HG02943 (cell line): ENCODE data around the gene DLD.
"Not testable (repeated sequence)": the region's sequence is repeated elsewhere in the genome, so short reads cannot be mapped to it uniquely, and the experiment has no call there.

Source experiments
- ATAC-seq: cut with Tn5 transposase; IDR thresholded peaks from one replicate; pipeline ENCODE4 v1.9.1; 2021; ENCODE audit warnings: mild to moderate bottlenecking, low read depth, moderate library complexity; ENCODE audit not compliant: unreplicated experiment

The DLD gene

DNA sequence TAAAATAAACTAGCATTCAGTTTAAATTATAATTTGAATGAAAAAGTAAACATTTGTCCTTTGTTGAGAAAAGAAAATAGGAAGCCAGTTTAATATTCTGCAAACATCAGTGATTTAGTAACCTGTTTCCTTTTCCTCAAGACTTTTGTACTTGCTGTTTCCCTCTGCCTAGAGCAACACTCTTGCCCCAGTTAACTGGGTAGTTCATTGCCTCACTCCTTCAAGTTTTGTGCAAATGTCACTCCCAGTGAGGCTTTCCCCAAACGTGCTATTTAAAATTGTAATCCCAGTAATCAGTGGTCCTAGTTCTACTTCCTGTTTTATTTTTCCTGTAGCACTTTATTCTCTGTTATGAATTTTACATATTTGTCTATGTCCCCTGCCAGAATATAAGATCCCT lies 23.8 kb downstream of the DLD start:
- no peak for ATAC-seq

- no peak for ATAC-seq
Observed at GRCh38 chr7:107915541-107915940, 24.6 kb downstream of the DLD start.

GRCh38 chr7:107917763-107918651 lies 27.0 kb downstream of the DLD start:
- peak; percentile 94 for ATAC-seq

DNA sequence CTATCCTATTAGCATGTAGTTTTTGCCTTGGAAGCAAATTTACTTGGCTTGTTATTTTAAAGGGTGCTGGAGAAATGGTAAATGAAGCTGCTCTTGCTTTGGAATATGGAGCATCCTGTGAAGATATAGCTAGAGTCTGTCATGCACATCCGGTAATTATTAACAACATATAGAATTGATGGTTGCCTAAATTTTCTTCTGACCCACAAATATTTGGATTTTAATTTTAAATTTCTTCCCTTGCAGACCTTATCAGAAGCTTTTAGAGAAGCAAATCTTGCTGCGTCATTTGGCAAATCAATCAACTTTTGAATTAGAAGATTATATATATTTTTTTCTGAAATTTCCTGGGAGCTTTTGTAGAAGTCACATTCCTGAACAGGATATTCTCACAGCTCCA lies 28.0 kb downstream of the DLD start:
- ATAC-seq = no peak

DNA sequence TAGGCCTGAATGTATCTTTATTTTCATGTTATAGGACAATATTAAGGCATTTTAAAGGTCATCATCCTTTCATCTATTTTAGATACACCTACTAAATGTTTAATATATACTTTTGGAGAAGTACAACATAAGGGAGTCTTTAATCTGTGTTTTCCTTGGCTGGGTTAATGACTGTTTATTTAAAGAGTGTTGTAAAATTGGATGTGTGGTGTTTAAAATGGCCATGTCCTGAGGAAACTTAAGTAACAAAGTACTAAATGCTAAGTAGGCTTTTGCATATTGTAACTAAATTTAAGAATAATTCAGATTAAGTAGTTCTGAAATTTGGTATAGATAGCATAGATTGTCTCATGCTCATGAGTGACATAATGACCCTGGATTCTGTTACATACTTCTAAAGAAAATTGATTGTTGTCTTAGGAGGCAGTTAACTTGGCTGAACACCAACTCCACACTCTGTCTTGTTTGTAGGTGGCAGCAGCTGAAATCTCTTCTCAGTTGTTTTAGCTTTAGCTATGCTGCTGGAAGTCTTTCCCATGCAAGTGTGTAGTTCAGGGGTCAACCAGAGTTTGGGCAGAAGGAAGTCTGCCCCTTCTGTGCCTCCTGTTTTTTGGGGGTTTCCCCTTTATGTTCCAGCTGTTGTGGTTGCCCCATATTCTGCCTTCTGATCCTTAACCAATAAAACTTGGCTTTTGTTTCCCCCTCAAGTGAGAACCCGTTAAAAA lies 29.2 kb downstream of the DLD start:
- ATAC-seq = no peak

DNA sequence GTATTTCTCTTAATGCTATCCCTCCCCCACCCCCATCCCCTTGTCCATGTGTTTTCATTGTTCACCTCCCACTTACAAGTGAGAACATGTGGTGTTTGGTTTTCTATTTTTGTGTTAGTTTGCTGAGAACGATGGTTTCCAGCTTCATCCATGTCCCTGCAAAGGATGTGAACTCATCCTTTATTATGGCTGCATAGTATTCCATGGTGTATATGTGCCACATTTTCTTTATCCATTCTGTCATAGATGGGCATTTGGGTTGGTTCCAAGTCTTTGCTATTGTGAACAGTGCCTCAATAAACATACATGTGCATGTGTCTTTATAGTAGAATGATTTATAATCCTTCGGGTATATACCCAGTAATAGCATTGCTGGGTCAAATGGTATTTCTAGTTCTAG lies 30.8 kb downstream of the DLD start:
- ATAC-seq = not testable (repeated sequence)

DNA sequence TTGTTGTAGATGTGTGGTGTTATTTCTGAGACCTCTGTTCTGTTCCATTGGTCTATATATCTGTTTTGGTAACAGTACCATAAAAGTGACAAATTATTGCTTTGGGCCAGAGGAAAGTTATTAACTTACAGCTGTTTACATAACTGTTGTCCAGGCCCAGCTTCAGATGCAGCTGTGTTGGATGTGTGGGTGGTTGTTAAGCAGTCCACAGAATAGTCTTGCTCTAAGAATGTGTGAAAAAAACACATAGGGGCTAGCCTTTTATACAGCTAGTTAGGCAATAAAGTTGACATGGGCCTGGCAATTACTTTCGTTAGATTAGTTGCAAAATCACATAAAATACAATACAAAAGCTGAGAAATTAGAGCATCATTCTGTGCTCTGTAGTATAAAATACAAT lies 31.9 kb downstream of the DLD start:
- ATAC-seq = no peak

GRCh38 chr7:107924841-107925504 lies 34.0 kb downstream of the DLD start:
- peak; percentile 88 for ATAC-seq

DNA sequence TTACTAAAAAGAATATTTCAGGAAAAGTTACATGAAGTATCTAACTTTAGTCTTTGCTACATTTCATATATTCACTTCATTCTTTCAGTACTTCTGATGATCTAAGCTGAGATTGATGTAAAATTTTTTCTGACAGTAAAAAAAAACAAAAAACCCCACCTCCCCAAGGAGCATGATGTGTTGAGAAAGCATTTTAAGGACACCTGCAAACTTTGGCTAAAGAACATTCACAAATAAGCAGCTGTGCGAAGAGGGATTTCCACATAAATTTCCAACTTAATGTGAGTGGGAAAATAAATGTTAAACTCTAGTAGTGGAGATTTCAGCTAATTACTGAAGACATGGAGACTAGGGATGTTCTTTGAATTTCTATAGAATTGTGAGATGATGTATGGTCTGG lies 35.5 kb downstream of the DLD start:
- no peak for ATAC-seq

DNA sequence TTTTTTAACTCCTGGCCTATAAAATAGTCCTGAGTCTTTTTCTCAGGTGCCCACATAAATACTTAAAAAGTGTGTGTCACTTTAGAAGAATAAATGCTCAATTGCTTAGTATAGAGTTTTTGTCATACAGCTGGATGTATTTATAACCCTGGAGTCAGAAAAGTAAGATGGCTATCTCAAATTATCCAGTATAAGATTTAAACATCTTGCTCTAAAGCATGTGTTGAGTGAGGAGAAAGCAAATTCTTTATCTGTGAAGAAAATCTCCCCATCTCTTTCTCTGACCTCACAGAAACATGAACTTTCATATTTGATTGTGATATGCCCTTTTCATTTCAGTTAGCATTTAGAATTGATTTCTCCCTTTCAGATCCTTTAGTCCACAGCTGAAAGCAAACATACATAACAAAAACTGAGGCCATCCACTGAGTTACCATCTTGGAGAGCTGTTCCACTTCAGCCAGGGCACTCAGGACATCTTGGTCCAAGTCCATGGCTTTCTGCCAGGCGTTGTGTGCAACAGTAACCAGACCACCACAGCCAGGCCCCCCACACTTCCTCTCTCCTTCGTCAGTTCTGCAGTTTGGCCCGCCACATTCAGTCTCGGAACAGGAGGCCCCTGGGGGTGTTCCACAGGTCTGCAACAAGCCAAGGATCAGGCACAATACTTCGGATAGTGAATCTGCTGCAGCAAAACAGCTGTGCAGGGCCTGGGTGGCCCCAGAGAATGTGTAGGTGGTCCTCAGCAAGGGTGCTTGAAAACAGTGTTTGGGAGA lies 40.9 kb downstream of the DLD start:
- ATAC-seq = no peak

- ATAC-seq = no peak
Observed at GRCh38 chr7:107932805-107933204, 41.8 kb downstream of the DLD start.

DNA sequence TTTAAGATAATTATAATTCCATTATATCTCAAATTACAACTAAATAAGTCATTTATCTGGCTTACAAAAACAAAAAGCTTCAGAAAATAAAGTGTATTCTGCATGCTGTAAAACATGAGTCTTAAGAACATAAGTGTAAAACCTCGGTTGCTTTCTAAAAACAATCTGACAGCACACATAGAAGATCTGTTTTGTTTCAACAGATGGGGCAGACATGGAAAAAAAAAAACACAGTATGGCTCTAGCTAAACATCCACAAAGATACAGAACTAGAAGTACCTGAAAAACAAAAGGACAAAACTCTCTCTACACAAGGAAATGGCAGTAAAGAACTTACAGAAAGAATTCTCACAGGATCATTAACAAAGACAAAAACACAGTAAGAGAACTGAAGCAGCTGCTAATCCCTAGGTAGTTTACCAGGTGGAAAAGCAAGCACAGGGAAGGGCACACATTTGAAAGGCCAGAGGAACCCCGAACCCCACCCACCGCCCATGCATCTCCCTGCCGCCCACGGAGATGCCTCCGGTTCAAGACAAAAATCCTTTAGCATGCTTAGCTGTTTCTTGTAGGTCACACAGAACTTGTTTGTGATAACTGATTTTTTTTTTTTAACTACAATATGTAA lies 42.5 kb downstream of the DLD start:
- no peak for ATAC-seq

DNA sequence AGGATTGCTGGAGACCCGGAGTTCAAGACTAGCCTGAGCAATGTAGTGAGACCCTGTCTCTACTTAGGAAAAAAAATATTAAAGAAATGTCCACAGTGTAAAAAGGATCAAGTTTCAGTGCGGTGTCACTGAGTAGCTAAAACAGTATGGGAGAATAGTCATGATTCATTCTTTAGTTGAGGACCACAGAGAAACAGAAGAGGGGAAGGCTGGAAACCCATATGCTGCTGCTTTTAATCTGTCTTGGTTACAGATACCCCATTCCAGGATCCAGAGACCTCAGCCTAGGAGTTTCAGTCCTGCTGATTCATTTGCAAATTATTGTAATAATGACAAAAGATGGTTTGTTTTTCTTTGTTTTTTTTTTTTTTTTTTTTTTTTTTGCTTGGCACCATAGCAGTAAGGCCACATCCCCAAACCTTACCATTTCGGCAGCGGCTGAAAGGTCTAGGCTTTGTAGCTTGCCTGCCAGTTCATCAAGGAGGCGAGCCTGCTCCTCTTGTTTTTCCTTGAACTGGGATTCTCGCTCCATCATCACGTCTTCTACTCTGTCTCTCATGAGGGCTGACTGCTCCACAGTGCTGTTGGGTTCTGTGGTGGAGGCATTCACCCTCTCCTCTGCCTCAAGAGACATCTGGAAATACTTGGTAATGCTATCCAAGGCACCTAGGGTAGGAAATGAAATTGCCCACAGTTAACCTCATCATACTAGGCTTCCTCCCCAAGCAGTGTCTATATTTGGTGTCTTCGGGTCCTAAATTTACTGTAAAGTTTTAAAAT lies 44.2 kb downstream of the DLD start:
- ATAC-seq = no peak

- ATAC-seq = no peak
Observed at GRCh38 chr7:107936312-107936711, 45.3 kb downstream of the DLD start.

DNA sequence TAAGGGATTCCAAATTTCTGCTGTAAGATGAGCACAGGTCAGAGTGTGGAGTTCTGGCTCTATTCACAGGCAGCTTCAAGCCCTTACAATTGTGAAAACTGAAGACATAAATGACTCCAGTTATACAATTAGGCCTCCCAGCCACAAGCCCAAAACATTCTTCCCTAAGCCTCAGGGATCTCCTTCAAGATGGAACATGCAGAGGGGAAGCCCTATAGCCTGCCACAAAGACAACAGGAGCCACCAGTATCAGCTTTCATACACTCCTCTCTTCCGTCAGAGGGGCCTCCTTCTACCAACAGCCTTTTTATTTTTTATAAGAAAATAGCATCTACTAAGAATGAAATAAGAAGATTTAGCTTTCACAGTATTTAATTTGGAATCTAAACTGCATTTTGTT lies 46.5 kb downstream of the DLD start:
- ATAC-seq = no peak

- no peak for ATAC-seq
Observed at GRCh38 chr7:107938456-107939250, 47.7 kb downstream of the DLD start.

GRCh38 chr7:107939573-107940489 lies 48.8 kb downstream of the DLD start:
- no peak for ATAC-seq

GRCh38 chr7:107940951-107941350 lies 50.0 kb downstream of the DLD start:
- no peak for ATAC-seq
